SJSA1 (cell line): Measurements from ENCODE around the gene OSM. TPM values are rescaled to one million over a fixed set of nuclear protein-coding genes. Genes with fewer than 3 reads are reported as not detected.

Experiments used
- DNase-seq, 2 experiments: peaks; one replicate each; pipeline ENCODE4 v3.0.0-alpha.2; 2015 to 2020; ENCODE audit warnings: low spot score in 2 of 2, low read depth in 1 of 2
- H3K27ac ChIP-seq: fragments of 250-450 bp; sonication (Bioruptor Pico); 2 replicates; pipeline ENCODE4 v1.5.1; 2020; ENCODE audit warnings: mild to moderate bottlenecking, moderate library complexity
- H3K27me3 ChIP-seq: fragments of 250-450 bp; sonication (Bioruptor Pico); replicated peaks from 2 replicates; pipeline ENCODE4 v1.5.1; 2020; ENCODE audit warnings: mild to moderate bottlenecking, moderate library complexity
- H3K36me3 ChIP-seq: fragments of 250-450 bp; sonication (Bioruptor Pico); 2 replicates; pipeline ENCODE4 v1.5.1; 2020; ENCODE audit warnings: mild to moderate bottlenecking
- H3K4me1 ChIP-seq: fragments of 250-450 bp; sonication (Bioruptor Pico); replicated peaks from 2 replicates; pipeline ENCODE4 v1.6.1; 2021; ENCODE audit warnings: mild to moderate bottlenecking
- H3K4me3 ChIP-seq: fragments of 250-450 bp; sonication (Bioruptor Pico); 2 replicates; pipeline ENCODE4 v1.5.1; 2020; ENCODE audit warnings: mild to moderate bottlenecking
- H3K9me3 ChIP-seq: fragments of 250-450 bp; sonication (Bioruptor Pico); replicated peaks from 2 replicates; pipeline ENCODE4 v1.5.1; 2020; ENCODE audit warnings: mild to moderate bottlenecking
- total RNA-seq: library from RNA; depleted of rRNA; stranded (reverse); fragments of >200 nt; shearing (Covaris generic); gene quantifications from 2 replicates; pipeline ENCODE4 v1.2.3, GENCODE V29; 2014

The OSM gene
- total RNA-seq, 1 experiment from 2014 or later = not detected

DNA sequence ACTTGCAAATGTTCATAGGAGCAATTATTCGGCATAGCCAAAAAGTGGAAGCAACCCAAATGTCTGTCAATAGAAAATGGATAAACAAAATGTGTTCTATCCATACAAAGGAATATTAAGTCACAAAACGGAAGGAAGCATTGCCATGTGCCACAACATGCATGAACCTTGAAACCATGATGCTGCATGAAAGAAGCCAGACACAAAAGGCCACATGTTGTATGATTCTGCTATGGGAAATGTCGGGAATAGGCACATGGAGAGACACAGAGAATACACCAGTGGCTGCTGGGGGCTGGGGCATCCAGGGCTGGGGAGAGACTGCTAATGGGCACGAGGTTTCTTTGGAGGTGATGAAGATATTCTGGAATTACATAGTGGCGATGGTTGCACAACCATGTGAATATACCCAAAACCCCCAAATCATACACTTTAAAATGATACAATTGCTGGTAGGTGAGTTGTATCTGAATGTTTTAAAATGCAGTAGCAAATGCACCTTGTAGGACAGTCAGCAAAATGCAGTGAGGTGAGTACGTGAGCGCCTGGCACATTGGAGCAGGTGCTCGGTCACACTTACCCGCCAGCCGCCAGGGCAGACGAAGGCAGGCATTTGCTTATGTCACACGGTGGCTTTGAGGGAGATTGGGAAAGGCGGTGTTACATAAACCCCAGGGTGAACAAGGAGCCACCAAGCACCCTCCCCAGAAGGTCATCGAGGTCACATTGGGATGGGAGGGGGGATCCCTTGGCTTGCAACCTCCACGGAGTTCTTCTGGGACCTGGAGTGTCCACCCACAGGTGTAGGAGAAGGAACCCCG, 6.3 kb upstream of the OSM start:
- Histone ChIP-seq H3K27ac (no peak overlapping the region), H3K27me3 (no peaks in the 10 kb centered on the region), H3K4me3 (no peak overlapping the region), H3K4me1 (peaks cover 7% of the 10 kb centered on the region), H3K9me3 (no peaks in the 10 kb centered on the region), H3K36me3 (no peaks in the 10 kb centered on the region)
- DNase-seq = no peak

DNA sequence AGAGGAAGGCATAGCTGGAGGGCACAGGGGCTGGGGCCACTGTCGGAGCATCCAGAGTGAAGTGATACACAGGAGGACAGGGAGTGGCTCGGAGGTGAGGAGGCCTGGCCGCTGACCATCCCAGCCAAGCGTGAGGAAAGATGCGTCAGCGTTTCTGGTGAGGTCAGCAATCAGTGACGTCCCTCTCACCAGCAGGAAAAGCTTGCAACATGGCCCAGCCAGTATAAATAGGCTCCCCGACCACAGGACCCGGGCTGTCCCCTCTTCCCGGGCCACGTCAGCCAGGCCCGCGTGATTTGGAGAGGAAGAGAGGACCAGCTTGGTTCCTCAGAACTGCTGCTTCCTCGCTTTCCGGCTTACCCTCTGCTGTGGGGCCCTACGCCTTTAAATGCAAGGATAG, 4.2 kb upstream of the OSM start:
- Histone ChIP-seq H3K36me3 (no peaks in the 10 kb centered on the region), H3K4me3 (no peak overlapping the region), H3K4me1 (no peaks in the 10 kb centered on the region), H3K27me3 (no peaks in the 10 kb centered on the region), H3K9me3 (no peaks in the 10 kb centered on the region), H3K27ac (no peak overlapping the region)
- no peak for DNase-seq

DNA sequence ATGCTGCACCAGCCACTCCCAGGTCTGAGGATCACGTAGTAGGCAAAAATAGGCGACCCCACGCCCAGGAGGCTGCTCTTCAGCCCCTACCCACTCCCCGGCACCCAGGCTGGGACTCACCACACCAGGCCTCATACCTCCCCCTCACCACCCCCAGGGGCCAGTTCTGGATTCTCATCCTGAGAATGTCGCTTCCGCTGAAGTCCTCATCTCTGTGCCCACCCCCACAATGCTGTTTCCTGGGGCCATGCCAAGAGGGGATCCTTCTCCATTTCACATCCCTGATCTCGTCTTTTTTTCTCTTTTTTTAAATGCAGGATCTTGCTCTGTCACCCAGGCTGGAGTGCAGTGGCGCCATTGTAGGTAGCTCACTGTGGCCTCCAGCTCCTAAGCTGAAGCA, 1.7 kb upstream of the OSM start:
- Histone ChIP-seq H3K27me3 (no peaks in the 10 kb centered on the region), H3K36me3 (no peaks in the 10 kb centered on the region), H3K4me1 (peaks cover 3% of the 10 kb centered on the region), H3K4me3 (no peak overlapping the region), H3K27ac (no peak overlapping the region), H3K9me3 (no peaks in the 10 kb centered on the region)
- no peak for DNase-seq

DNA sequence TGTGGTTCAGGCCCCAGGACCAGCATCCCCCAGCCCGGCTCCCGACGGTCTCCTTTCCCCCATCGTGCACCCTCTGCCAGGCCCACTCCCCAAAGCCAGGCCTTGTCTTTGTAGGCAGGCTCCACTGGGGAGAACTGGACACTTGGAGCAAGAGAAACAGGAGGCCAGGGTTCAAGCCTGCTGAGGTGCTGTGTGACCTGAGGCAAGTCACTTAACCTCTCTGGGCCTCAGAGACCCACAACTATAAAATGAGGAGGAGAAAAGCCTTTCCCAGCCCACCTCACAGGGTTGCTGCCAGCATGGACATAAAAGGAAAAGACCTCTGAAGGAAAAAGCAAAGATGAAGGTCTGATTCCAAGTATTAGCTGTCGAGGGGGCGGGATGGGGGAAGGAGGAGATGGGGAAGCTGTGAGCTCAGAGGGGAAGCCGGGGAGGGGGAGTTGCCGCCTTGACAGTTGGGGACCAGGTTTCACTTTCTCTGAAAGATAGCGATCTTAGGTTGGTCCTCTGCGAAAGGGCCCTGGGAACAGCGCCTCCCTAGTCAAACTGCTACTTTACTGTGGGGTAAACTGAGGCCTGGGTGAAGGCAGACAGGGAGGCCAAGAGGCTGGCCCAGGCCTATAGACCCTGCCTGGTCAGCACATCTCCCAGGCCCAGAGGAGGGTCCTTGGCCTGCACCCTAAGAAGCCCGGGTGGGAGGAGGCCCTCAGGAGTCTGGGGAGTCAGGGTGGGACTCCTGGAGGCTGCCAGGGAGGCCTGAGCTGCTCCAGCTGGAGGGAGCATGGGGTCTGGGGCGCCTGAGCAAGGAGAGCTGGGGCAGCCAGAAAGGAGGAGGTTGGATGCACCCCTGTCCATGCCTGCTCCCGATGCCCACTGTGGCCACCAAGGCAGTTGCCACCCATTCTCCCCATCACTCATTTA, 991 bp upstream of the OSM start:
- no peaks in the 10 kb centered on the region for H3K27me3 ChIP-seq

DNA sequence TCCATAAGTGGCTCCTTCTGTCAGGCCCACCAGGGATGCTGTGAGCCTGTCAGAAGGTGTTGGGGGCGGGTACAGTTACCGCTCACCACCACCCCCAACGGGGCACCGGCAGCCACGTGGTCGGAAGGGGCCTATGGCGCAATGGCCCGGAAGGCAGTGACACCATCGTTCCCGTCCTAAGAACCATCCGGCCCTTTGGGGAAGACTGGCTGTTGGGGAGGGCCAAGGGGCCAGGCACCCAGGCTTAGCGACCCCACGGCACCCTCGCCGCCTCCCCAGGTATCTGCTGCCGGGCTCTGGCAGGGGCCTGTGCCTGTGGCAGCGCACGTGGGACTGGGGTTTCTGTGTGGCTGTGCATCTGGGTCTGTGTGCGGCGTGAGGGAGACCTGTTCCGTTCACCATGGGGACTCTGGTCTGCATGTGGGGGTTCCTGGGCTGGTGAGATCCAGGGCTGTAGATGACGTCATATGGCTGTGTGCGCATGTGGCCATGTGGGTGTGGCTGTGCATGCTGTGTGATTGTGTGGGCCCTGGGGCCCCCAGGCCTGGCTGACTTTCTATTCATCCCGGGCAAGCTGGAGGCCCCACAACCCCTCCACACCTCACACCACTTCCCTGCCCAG, 717 bp downstream of the OSM start:
- no peaks in the 10 kb centered on the region for H3K27me3 ChIP-seq
- no peaks in the 10 kb centered on the region for H3K9me3 ChIP-seq
- no peak overlapping the region for H3K27ac ChIP-seq
- DNase-seq = no peak
- no peaks in the 10 kb centered on the region for H3K36me3 ChIP-seq
- H3K4me1 ChIP-seq = peaks cover 7% of the 10 kb centered on the region
- no peak overlapping the region for H3K4me3 ChIP-seq

More for the DNA sequence above, 991 bp upstream of the OSM start:
- Histone ChIP-seq H3K4me3 (no peak overlapping the region), H3K9me3 (no peaks in the 10 kb centered on the region), H3K36me3 (no peaks in the 10 kb centered on the region), H3K4me1 (peaks cover 7% of the 10 kb centered on the region), H3K27ac (no peak overlapping the region)
- no peak for DNase-seq

DNA sequence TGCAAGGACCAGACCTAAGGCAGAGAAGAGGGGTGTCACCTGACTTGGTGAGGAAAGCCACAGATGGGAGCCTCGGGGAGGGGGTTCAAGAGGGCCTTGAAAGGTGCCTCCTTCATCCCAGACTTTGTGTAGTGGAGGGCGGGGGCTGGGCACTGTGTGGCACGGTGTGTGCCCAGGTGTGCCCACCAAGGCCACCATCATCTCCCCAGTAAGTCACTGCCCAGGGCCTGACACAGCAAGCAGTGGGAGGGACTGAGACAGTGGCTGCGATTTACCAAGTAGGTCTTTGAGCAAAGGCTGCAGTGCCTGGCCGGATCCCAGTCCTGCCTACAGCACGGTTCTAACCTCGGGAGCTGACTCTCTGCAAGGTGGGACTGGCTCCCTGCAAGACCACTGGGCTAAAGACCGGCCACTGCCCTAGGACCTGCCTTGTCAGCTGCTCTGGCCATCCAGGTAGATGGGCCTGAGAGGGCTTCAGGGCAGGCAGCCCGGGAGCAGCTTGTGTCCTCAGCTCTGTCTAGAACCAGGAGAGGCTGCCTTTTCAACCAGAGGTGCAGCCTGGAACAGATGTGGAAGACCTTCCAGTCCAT, 1.4 kb downstream of the OSM start:
- H3K27ac ChIP-seq = no peak overlapping the region
- H3K9me3 ChIP-seq = no peaks in the 10 kb centered on the region
- no peaks in the 10 kb centered on the region for H3K36me3 ChIP-seq
- H3K27me3 ChIP-seq = no peaks in the 10 kb centered on the region
- DNase-seq = no peak
- peaks cover 7% of the 10 kb centered on the region for H3K4me1 ChIP-seq
- no peak overlapping the region for H3K4me3 ChIP-seq

DNA sequence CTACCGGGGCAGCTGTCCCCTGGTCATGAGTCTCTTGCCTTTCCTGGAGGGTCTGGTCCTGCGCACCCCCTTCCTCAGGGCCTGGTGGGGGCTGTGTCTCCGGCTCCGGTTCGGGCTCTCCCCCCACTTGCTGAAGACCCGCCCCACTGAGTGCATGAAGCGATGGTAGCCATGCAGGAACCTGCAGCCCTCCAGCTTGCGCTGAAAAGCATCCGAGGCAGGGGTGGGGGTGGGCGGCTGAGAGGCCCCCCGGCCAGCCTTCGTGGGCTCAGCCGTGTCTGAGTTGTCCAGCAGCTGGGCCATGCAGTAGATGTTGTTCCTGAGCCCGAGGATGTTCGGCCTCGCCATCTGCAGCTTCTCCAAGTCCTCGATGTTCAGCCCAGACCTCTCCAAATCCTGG, 2.8 kb downstream of the OSM start:
- Histone ChIP-seq H3K36me3 (no peaks in the 10 kb centered on the region), H3K27me3 (no peaks in the 10 kb centered on the region), H3K27ac (no peak overlapping the region), H3K9me3 (no peaks in the 10 kb centered on the region), H3K4me3 (no peak overlapping the region), H3K4me1 (peaks cover 7% of the 10 kb centered on the region)
- DNase-seq = no peak

DNA sequence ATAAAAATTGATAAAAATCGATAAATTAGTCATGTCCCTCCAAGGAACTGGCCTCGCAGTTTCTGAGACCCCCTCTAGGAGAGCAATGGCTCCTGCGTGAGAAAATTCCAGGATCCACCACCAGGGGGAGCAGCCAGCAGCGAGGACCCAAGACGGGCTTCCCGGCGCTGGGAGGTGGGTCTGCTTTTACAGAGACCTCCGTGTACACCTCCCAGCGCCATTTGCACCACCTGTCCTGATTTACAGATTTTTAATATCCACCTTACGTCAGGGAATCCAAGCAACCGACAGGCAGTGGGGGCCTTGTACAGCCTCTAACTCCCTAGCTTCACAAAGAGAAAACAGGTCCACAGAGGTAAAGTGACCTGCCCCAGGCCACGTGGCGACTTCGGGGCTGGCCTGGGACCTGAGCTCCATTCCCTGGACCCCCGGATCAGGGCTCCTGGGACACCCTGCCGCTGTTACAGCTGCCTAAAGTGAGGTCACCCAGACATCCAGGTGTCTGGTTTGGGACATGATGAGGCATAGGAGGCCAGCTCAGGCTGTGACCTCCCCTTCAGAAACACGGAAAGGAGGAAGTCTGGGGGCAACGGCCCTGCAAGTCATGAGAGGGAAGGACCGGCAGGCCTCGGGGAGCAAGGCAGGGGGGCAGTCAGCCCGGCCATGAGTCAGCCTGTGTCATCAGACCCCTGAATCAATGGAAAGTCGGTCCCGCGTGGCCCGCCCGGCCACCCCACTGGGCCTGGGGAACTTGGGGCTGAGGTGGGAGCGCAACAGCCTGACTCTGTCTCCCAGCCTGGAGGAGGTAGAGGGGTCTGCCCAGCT, 3.5 kb downstream of the OSM start:
- Histone ChIP-seq H3K4me1 (peaks cover 8% of the 10 kb centered on the region), H3K27me3 (no peaks in the 10 kb centered on the region), H3K27ac (no peak overlapping the region), H3K4me3 (no peak overlapping the region), H3K36me3 (no peaks in the 10 kb centered on the region), H3K9me3 (no peaks in the 10 kb centered on the region)
- peak; percentile 64 to 77 for DNase-seq

DNA sequence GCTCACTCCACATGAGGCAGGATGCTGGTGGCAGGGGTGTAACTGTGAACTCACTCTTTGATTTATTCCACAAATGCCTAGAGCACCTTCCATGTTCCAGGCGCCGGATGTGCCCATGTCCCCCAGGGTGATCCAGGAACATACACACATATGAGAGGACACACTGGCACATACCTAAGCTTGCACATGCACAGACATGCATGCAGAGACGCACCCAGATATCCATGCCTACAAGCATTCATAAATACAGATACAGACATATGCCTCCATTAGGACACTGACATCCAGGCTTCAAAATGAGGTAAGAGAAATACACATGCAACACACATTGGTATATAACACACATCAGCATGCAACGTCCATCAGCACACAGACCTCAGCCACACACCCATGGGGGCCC, 4.5 kb downstream of the OSM start:
- Histone ChIP-seq H3K36me3 (no peaks in the 10 kb centered on the region), H3K9me3 (no peaks in the 10 kb centered on the region), H3K4me1 (peaks cover 18% of the 10 kb centered on the region), H3K4me3 (no peak overlapping the region), H3K27me3 (no peaks in the 10 kb centered on the region), H3K27ac (no peak overlapping the region)
- DNase-seq = no peak

DNA sequence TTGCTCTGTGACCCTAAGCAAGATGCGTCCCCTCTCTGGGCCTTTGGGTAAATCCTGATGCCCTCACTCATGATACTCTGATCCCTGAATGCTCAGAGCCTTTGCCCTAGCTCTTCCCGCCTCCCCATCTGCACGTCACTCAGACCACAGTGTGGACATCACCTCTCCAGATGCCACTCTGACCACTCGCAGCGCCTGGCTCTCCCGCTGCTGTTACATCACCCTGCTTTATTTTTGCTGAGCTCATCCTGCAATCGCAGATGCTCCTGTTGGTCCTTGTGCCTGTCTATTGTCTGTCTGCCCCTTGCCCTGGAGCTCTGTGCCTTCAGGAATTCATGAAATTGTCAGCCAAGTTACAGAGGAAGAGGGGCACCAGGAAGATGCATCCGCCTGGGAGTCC, 5.5 kb downstream of the OSM start:
- no peak overlapping the region for H3K4me3 ChIP-seq
- H3K27ac ChIP-seq = no peak overlapping the region
- H3K4me1 ChIP-seq = peaks cover 23% of the 10 kb centered on the region
- H3K27me3 ChIP-seq = no peaks in the 10 kb centered on the region
- no peak for DNase-seq
- H3K36me3 ChIP-seq = no peaks in the 10 kb centered on the region
- H3K9me3 ChIP-seq = no peaks in the 10 kb centered on the region

DNA sequence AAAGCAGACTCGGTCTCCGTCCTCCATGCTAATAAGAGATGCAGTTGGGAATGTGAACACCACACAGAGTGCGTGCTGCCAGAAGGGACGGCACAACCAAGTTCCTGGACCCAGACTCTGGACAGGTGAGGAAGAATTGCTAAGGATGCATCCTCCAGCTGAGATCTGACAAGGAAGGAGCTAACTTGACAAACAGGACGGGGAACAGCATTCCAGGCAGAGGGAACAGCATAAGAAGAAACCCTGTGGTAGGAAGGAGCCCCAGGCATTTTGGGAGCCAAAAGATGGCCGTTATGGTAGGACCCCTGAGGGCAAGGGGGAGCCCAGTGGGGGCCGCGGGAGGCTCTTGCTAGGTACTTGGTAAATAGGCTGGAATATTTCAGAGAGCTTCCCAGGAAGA, 6.0 kb downstream of the OSM start:
- Histone ChIP-seq H3K4me3 (no peak overlapping the region), H3K27me3 (no peaks in the 10 kb centered on the region)

DNA sequence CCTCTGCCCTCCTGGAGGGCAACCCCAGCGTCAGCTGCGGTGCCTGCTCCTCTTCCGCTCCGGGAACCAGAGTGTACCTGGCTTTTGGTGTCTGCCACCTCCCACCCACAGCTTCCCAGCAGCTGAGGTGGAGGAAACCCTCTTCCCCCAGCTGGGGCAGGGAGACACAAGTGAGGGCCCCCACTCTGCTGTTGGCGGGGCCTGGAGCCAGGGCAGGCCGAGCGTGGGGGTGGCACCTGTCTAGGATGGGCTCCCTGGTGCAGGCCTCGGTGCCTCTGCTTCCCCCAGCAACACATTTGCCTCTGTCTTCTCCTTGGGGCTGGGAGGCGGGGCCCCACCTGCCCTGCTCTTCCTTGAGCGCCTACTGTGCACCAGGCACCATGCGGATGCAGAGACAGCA, 6.4 kb downstream of the OSM start:
- Histone ChIP-seq H3K36me3 (no peaks in the 10 kb centered on the region), H3K9me3 (no peaks in the 10 kb centered on the region), H3K27me3 (no peaks in the 10 kb centered on the region), H3K4me3 (no peak overlapping the region), H3K27ac (no peak overlapping the region), H3K4me1 (peaks cover 28% of the 10 kb centered on the region)
- DNase-seq = no peak

More for the DNA sequence above, 6.0 kb downstream of the OSM start:
- no peak overlapping the region for H3K27ac ChIP-seq
- H3K9me3 ChIP-seq = no peaks in the 10 kb centered on the region
- peaks cover 27% of the 10 kb centered on the region for H3K4me1 ChIP-seq
- no peaks in the 10 kb centered on the region for H3K36me3 ChIP-seq
- DNase-seq = no peak

DNA sequence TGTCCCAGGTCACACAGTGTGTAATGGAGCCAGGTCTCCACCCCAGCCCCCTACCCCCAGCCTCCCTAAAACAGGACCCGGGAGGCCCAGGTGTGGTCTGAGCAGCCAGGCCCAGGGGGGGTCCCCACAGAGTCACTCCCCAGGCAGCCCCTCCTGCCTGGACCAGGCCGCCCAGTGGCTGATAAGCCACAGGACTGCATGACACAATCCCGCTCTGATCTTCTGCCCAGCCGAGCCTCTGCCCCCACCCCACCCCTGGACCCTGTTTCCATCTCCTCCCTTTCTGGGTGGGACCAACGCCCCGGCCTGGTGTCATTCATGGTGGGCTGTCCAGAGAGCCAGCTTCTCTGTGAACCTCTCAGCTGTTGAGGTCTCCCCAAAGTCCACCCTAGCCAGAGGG, 12.3 kb downstream of the OSM start:
- Histone ChIP-seq H3K9me3 (no peaks in the 10 kb centered on the region), H3K27ac (peak overlapping the region; percentile 88), H3K36me3 (peaks cover 15% of the 10 kb centered on the region), H3K27me3 (no peaks in the 10 kb centered on the region), H3K4me3 (no peak overlapping the region), H3K4me1 (peaks cover 79% of the 10 kb centered on the region)
- DNase-seq = peak in 1 of 2 experiments; percentile 35
